Motor neuron (in vitro differentiated cells): Measurements from ENCODE around the gene CERT1. TPM values are rescaled to one million over a fixed set of nuclear protein-coding genes. Genes with fewer than 3 reads are reported as not detected.
"Not testable (repeated sequence)": the region's sequence is repeated elsewhere in the genome, so short reads cannot be mapped to it uniquely, and the experiment has no call there.

Experiments used
- ATAC-seq, 8 experiments: fragments of 200-7000 bp; cut with Tn5 transposase; replicated peaks in 6 of 8; 2 replicates each; pipeline ENCODE4 v1.8.0; 2021; ENCODE audit warnings: mild to moderate bottlenecking in 8 of 8, moderate library complexity in 8 of 8
- H3K27ac ChIP-seq, 2 donors: fragments of 250-450 bp; sonication (Bioruptor Pico); 2 replicates each; pipeline ENCODE4 v1.9.0; 2021; ENCODE audit warnings: antibody characterized with exemption in 2 of 2, mild to moderate bottlenecking in 2 of 2, moderate library complexity in 1 of 2
- H3K4me1 ChIP-seq, 2 donors: fragments of 250-450 bp; sonication (Bioruptor Pico); replicated peaks in 1 of 2; 2 replicates each; pipeline ENCODE4 v1.6.1; 2021; ENCODE audit warnings: antibody characterized with exemption in 2 of 2, mild to moderate bottlenecking in 2 of 2, moderate library complexity in 1 of 2
- H3K4me3 ChIP-seq, 5 donors: fragments of 250-450 bp; sonication (Bioruptor Pico); 2 replicates each; pipeline ENCODE4 v1.9.0; 2021; ENCODE audit warnings: antibody characterized with exemption in 5 of 5, mild to moderate bottlenecking in 5 of 5, moderate library complexity in 4 of 5
- WGBS, 10 experiments: fragments of 450-650 bp; shearing (Covaris generic); methylation state at CpG; one replicate each; pipeline ENCODE4 v1.0.0; 2022; 5-methylcytosine and 5-hydroxymethylcytosine counted together
- in situ Hi-C, 9 experiments: fragments of 400-800 bp; cut with MboI; loops; one replicate each; pipeline ENCODE4 v1.15.0; 2021; ENCODE audit warnings: low sequenced_read_pairs in 9 of 9, low pct_unique_long_range_greater_than_20kb in 2 of 9; ENCODE audit not compliant: unreplicated experiment in 9 of 9
- total RNA-seq, 8 experiments: library from RNA; unstranded; fragments of 300-600 nt; gene quantifications; 2 replicates each; pipeline versions ENCODE4 v1.2.3 to v1.2.4, GENCODE V29; 2022

CERT1 gene
- total RNA-seq, 8 experiments from 2014 or later: 15.4 to 28.0 (median 22.4) TPM

DNA sequence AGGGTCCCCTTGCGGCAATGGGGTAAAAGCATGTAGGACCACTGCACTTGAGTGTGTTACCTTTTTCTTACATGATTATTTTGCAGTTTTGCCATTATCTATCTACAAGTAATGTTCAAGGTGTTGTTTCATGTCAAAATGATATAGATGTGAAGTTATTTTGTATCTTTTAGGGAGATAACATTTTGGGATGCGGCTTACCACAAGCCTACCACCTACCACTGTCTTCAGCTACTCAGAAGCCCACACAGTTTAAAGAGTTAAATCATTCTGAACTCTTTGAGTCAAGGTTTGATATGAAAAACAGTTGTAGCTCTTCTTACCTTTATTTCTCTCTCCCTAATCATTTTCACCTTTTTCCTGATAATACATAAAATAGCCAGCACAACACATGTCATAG is 19.8 kb downstream of the CERT1 start:
- in situ Hi-C loops: no loop called here
- no peaks in the 10 kb centered on the region for H3K4me1 ChIP-seq
- WGBS, 10 experiments: 95 to 100% (median 100%) methylated on average over 1 to 2 of the region's 2 CpGs; no CpG with 5 or more reads in 2 of the 10 experiments
- H3K4me3 ChIP-seq: no peak overlapping the region
- H3K27ac ChIP-seq: no peak overlapping the region
- no peak for ATAC-seq

DNA sequence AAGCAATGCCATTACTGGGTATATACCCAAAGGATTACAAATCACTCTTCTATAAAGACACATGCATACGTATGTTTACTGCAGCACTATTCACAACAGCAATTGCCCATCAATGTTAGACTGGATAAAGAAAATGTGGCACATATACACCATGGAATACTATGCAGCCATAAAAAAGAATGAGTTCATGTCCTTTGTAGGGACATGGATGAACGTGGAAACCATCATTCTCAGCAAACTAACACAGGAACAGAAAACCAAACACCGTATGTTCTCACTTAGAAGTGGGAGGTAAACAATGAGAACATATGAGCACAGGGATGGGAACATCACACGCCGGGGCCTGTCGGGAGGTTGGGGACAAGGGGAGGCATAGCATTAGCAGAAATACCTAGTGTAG is 21.6 kb downstream of the CERT1 start:
- WGBS, 10 experiments: 90 to 100% (median 99%) methylated on average over 1 to 6 of the region's 6 CpGs
- in situ Hi-C loops, ATAC-seq: not testable (repeated sequence)

DNA sequence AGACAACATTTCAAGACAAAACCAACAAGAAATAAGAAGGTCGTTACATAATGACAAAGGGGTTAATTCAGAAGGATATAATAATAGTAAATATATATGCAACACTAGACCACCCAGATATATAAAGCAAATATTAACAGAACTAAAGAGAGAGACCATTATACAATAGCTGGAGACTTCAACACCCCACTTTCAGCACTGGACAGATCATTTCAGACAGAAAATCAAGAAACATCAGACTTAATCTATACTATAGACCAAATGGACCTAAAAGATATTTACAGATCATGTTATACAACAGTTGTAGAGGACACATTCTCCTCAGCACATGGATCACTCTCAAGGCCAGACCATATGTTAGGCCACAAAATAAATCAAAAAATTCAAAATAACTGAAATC is 26.8 kb downstream of the CERT1 start:
- in situ Hi-C loops: no loop called here
- H3K4me1 ChIP-seq: no peaks in the 10 kb centered on the region
- 82 to 100% (median 100%) methylated on average over 1 of the region's 1 CpG; no CpG with 5 or more reads in 1 of the 10 experiments for WGBS, 10 experiments

More for the DNA sequence above, 21.6 kb downstream of the CERT1 start:
- not testable (repeated sequence) for H3K27ac ChIP-seq, H3K4me1 ChIP-seq, H3K4me3 ChIP-seq

DNA sequence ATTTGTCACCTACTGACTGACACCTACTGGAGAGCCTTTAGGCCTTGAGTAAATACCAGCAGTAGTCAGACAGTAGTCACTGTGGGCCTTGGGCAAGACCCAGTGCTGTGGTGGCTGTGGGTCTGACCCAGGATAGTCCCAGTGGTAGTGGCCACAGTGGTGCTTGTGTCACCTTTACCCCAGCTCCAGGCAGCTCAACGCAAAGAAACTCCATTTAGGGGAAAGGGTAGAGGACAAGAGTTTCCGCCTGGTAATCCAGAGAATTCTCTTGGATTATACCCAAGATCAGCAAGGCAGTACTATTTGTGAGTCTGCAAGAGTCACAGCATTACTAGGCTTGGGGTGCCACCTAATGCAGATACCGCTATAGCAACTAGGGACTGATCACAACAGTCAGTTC is 28.9 kb downstream of the CERT1 start:
- no peak for ATAC-seq
- no peaks in the 10 kb centered on the region for H3K4me1 ChIP-seq
- in situ Hi-C loops: no loop called here
- H3K4me3 ChIP-seq: no peak overlapping the region
- no peak overlapping the region for H3K27ac ChIP-seq
- WGBS, 10 experiments: 80 to 100% (median 100%) methylated on average over 1 to 3 of the region's 3 CpGs; no CpG with 5 or more reads in 2 of the 10 experiments

More for the DNA sequence above, 26.8 kb downstream of the CERT1 start:
- H3K4me3 ChIP-seq: no peak overlapping the region
- no peak overlapping the region for H3K27ac ChIP-seq
- no peak for ATAC-seq

DNA sequence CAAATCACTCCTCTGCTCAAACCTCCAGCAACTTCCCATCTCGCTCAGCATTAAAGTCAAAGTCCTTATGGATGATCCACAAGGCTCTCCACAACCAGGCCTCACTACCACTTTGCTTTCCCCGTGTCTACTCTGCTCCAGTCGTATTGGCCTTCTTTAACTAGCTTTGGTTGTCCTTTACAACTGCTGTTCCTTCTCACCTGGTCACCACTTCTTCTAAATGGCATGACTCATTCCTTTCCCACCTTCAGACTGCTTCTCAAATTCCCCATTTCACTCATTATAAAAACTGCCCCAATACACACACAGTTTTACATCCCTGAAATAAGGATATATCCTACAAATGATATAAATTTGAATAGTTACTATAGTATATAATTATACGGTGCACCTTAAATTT is 30.4 kb downstream of the CERT1 start:
- Histone ChIP-seq H3K27ac (no peak overlapping the region), H3K4me1 (no peaks in the 10 kb centered on the region), H3K4me3 (no peak overlapping the region)
- WGBS, 10 experiments: 80 to 100% (median 94%) methylated on average over 1 to 4 of the region's 4 CpGs
- no peak for ATAC-seq
- in situ Hi-C loops: no loop called here

DNA sequence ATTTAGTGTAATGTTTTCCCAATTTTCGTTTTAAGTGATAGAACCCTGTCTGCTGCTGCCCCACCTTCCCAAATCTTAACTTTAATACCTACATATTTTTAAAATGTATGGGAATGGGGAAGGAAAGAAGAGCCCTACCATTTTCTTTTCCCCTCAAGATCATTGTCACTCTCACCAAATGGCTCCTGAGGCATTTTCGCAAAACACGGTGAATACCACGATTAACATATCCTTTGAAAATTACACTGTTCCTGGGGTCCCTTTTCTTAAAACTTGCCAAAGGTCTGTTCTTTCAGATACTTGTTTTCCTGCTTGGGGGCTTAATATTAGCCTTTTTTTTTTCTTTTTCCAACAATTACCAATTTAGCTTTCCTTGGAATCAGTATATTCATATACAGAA is 36.1 kb downstream of the CERT1 start:
- 28 to 90% (median 51%) methylated on average over 1 to 4 of the region's 4 CpGs for WGBS, 10 experiments
- no peak overlapping the region for H3K4me3 ChIP-seq
- no peak for ATAC-seq
- no peak overlapping the region for H3K27ac ChIP-seq
- H3K4me1 ChIP-seq: no peaks in the 10 kb centered on the region
- in situ Hi-C loops: no loop called here

DNA sequence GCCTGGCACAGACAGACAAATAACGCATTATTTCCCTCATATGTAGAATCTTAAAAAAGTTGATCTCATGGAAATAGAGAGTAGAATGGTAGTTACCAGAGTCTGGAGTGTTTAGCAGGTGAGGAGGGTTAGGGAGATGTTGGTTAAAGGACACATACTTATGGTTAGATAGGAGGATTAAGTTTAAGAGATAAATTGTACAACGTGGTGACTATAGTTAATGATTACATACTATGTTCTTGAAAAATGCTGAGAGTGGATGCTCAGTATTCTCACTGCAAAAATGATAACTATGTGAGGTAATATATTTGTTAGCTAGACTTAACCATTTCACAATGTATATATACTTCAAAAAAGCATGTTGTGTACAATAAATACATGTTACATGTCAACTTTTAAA is 38.0 kb downstream of the CERT1 start:
- H3K4me3 ChIP-seq: no peak overlapping the region
- 43 to 100% (median 95%) methylated on average over 1 to 2 of the region's 2 CpGs; no CpG with 5 or more reads in 1 of the 10 experiments for WGBS, 10 experiments
- in situ Hi-C loops: no loop called here
- no peak overlapping the region for H3K27ac ChIP-seq
- ATAC-seq: no peak
- no peaks in the 10 kb centered on the region for H3K4me1 ChIP-seq

DNA sequence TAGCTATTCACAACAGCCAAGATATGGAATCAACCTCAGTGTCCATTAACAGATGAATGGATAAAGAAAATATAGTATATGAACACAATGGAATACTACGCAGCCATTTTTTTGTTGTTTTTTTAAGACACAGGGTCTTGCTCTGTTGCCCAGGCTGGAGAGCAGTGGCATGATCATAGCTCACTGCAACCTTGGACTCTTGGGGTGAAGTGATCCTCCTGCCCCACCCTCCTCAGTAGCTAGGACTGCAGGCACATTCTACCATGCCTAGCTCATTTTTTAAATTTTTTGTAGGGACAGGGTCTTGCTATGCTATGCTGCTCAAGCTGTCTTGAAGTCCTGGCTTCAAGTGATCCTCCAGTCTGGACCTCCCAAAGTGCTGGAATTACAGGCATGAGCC is 38.5 kb downstream of the CERT1 start:
- ATAC-seq: no peak
- 71 to 100% (median 100%) methylated on average over 1 of the region's 1 CpG; no CpG with 5 or more reads in 3 of the 10 experiments for WGBS, 10 experiments
- in situ Hi-C loops: no loop called here
- H3K4me1 ChIP-seq: no peaks in the 10 kb centered on the region
- no peak overlapping the region for H3K27ac ChIP-seq
- H3K4me3 ChIP-seq: no peak overlapping the region

DNA sequence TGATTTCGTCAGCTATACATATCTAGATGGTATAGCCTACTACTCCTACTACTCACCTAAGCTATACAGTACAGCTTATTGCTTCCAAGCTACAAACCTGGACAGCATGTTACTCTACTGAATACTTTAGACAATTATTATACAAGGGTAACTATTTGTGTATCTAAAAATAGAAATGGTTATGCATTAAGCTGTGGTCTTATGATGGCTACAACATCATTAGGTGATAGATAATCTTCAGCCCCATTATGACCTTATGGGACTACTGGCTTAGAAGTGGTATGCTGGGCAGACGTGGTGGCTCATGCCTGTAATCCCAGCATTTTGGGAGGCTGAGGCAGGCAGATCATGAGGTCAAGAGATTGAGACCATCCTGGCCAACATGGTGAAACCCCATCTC is 40.2 kb downstream of the CERT1 start:
- no peak for ATAC-seq
- 70 to 100% (median 94%) methylated on average over 1 to 2 of the region's 2 CpGs; no CpG with 5 or more reads in 3 of the 10 experiments for WGBS, 10 experiments
- H3K4me3 ChIP-seq: no peak overlapping the region
- H3K27ac ChIP-seq: no peak overlapping the region
- no peaks in the 10 kb centered on the region for H3K4me1 ChIP-seq
- in situ Hi-C loops: no loop called here

DNA sequence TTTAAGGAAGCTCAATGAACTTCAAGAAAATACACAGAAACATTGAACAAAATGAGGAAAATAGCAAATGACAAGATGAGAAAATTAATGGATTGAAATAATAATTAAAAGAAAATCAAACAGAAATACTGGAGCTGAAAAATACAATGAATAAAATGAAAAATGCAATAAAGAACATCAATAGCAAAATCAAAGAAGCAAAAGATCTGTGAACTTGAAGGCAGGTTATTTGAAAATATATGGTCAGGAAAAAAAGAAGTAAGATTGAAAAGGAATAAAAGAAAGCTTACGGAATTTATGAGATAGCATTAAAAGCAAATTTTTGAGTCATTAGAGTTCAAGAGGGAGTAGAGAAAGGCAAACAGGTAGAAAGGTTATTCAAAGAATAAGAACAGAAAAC is 42.4 kb downstream of the CERT1 start:
- in situ Hi-C loops: no loop called here
- H3K27ac ChIP-seq: no peak overlapping the region
- no peak for ATAC-seq
- no peaks in the 10 kb centered on the region for H3K4me1 ChIP-seq
- WGBS, 10 experiments: 82 to 100% (median 94%) methylated on average over 1 of the region's 1 CpG; no CpG with 5 or more reads in 1 of the 10 experiments
- H3K4me3 ChIP-seq: no peak overlapping the region

DNA sequence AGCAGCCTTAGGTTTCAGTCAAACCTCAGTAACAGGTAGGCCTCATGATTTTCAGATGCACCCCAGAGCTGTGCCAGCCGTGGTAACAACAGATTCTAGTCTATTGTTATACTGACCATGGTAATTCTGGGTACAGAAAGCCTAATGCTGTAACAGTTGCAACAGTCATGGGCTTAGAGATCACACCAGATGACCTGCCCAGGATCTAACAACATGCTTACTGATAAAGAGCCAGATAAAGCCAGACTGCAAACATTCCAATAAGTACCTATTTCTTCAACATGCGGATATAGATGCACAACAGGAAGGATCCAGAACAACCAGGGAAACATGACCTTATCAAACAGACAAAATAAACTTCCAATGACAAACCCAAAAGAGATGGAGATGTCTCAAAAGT is 42.8 kb downstream of the CERT1 start:
- 87 to 100% (median 100%) methylated on average over 1 to 2 of the region's 2 CpGs for WGBS, 10 experiments
- H3K27ac ChIP-seq: no peak overlapping the region
- in situ Hi-C loops: no loop called here
- ATAC-seq: no peak
- no peak overlapping the region for H3K4me3 ChIP-seq
- H3K4me1 ChIP-seq: no peaks in the 10 kb centered on the region

DNA sequence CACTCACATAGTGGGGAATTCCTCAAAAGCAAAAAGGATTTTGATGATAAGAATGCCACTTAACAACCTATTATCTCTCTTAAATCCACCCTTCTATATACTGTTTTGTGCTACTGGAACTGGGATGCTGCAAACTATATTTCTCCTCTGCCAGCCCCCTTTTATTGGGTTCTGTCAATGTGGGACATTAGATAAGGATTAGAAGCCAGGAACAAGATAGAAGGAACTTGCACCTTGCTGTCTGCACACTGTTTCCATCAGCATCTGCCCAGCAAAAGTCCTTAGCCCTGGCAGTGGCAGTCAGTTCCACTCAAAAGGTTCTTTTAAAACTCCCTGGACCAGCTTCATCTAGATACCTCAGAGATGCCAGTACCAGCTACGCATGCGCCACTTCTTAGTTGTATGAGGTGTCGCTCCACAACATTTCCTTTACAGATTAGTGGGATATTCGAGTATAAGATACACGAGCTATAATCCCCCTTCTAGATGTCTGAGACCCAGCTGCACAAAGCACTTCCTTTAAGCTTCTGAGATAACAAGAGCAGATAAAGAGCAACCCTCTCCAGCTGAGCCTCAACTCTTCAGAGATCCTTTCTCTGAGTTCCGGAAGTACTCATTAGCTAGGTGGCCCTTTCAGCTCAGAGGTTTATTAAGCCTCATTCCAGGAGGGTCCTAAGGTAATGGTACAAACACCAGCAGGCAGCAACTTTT is 45.3 kb downstream of the CERT1 start:
- H3K4me1 ChIP-seq: no peaks in the 10 kb centered on the region
- no peak overlapping the region for H3K4me3 ChIP-seq
- H3K27ac ChIP-seq: no peak overlapping the region
- in situ Hi-C loops: no loop called here
- WGBS, 10 experiments: 83 to 100% (median 91%) methylated on average over 2 to 6 of the region's 6 CpGs; no CpG with 5 or more reads in 4 of the 10 experiments
- ATAC-seq: no peak

DNA sequence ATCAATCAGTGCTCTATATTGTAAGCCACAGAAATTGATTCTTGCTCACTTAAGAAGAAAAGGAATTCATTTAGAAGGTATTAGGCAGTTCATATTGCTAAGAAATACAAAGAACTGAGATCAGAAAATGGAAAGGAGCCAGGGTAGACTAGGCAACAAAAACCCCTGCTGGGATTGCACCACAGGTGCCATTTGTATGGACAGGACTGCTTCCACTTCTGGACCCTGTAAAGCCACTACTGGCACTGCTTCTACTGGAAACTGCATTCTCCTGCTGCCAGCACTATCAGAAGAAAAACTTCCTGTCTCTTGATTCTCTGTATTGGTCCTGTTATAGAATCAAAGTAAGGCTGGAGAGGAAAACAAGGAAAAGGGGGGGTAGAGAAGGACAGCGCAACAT is 45.9 kb downstream of the CERT1 start:
- in situ Hi-C loops: no loop called here
- Histone ChIP-seq H3K27ac (no peak overlapping the region), H3K4me1 (no peaks in the 10 kb centered on the region), H3K4me3 (no peak overlapping the region)
- 75 to 100% (median 80%) methylated on average over 1 of the region's 1 CpG; no CpG with 5 or more reads in 5 of the 10 experiments for WGBS, 10 experiments
- ATAC-seq: peak in 1 of 8 experiments; percentile 74

DNA sequence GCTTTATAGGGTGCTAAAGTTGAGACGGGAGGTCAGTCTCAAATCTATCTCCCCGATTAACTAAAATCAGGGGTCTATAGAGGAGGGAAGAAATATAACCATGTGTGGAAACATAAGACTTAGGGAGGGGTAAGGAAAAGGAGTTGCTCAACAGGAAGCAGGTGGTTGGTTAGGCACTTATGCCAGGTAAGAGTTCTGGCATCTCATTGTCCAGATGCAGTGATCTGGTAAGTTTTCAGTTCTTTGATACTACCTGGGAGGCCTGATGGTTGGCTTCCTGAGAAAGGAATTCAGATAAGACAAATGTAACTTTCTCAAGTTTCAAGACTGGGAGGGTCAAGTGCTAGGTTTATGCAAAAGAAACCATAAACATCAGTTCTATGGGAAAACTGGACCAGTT is 47.7 kb downstream of the CERT1 start:
- WGBS, 10 experiments: 75 to 100% (median 91%) methylated on average over 2 of the region's 2 CpGs; no CpG with 5 or more reads in 4 of the 10 experiments
- H3K4me3 ChIP-seq: no peak overlapping the region
- no peak overlapping the region for H3K27ac ChIP-seq
- no peaks in the 10 kb centered on the region for H3K4me1 ChIP-seq
- in situ Hi-C loops: no loop called here
- no peak for ATAC-seq
